SHP77 treated with DMSO at 0.1 percent for 48 hours (cell line): Measurements from ENCODE around the gene TRAK2.

Experiments
- DNase-seq: peaks from one replicate; lab custom pipeline; 2025; lab: John Stamatoyannopoulos, UW

TRAK2 gene

DNA sequence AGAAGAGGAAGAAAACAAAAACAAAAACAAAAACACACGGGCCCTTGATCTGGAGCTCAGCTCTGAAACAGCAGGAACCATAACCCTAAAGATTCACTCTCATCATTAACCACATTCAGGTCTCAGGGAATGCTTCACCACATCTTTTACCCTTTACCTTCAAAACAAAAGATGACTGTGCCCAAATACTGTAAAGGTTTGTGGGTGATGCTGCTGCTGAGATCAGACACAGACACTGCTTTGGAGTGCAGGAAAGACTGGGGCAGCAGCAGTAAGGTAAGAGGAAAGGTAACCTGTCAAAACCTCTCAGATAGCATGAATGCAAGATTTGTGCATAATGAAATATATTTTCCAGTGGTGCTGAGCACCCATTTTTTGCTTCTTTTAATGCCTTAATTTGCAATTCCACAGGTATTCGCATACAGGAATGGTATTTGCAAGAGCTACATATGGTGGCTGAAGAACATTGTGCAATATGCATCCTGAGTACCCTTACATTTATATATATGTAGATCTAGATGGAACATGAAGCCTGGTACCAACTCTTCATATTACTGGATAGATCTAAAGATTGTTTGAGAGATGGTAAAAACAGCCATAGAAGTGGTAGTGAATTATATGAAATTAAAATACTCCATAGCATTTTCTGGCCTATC, 90.1 kb downstream of the TRAK2 start:
- no peak for DNase-seq

DNA sequence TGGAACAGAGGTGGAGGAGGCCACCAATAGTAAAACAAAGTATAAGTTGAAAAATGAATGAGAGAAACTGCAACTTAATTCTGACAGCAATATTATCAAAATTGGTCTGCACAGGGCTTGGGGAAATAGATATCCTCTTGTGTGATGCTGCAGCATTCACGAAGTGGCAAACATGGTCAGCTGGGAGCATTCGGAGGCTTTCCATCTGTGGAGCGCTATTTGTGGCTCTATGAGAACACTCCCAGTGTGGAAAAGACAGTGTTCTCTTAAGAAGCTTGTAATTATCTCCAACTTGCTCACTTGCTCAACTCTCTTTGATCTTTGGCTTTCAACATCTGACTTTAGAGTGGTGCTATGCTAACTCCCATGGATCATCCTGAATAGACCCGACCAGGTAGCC, 91.0 kb downstream of the TRAK2 start:
- DNase-seq: no peak

DNA sequence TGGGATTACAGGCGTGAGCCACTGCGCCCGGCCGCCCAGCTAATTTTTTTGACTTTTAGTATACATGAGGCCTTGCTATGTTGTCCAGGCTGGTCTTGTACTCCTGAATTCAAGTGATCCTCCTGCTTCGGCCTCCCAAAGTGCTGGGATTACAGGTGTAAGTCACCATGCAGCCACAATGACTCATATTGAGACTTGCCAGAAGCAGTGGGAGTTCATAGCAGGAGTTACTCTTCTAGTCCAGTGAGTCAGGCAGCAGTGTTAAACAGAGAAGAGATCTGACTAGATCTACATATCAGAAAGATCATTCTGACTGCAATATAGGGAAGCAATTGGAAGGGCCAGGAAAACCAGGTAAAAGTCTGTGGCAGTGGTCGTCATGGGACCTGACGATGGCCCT, 92.6 kb downstream of the TRAK2 start:
- DNase-seq: no peak

DNA sequence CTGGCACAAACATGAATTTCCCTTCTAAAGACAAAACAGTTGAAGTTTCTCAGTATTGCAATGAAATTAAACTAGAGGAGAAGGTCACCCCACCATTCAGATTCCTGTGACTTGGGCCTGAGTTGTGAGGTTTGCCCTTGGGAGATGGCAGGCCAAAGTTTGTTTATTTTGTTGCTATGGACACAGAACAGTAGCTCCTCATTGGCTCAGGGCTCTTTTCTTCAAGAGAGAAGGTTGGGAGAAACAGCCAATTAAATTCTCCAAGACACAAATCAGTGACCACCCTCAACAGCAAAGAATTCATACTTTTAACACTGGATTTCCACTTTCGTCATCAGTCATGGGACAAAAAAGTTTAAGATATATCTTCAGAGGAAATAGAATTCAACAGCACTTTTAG, 94.0 kb downstream of the TRAK2 start, which contains the start of gene FLACC1:
TSS of gene FLACC1 (minus strand) at position 125 of the 400 bp plus-strand sequence. CDS start 5,941 bp downstream, outside the sequence.
- no peak for DNase-seq

DNA sequence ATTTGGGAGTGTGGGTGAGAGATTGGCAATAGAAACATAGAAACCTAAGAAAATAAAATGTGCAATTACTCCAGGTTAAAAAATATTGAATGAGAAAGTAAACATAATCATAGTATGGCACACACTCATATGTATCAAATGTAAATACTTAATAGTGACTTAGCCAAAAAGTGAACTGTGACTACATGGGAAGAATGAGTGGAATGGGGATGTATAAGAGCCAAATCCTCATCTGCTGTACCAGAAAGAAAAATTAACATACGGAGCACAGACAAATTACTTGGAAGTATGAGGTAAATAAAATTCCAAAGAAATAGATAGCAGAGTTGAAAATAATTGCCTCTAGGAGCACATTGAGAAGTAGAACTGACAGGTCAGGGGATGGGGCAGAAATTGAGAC, 98.1 kb downstream of the TRAK2 start:
- DNase-seq: no peak

DNA sequence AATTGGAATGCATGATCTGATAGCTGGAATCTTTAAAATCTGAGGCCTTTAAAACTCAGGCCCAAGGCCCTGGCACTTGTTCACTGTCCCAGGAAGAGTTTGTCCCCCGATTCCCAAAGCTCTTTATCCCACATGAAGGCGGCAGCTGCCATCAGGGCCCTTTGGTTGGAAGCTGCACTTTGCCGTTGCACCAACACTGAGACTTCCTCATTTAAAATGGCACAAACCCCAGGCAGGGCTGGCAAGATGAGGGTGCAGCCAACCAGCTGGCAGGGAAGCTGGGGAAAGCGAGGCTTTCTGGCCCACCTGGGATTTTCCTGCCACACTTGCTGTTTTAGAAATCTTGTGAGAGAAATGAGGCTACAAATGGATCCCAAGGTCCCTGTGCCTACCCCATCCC, 100.4 kb downstream of the TRAK2 start:
- no peak for DNase-seq

DNA sequence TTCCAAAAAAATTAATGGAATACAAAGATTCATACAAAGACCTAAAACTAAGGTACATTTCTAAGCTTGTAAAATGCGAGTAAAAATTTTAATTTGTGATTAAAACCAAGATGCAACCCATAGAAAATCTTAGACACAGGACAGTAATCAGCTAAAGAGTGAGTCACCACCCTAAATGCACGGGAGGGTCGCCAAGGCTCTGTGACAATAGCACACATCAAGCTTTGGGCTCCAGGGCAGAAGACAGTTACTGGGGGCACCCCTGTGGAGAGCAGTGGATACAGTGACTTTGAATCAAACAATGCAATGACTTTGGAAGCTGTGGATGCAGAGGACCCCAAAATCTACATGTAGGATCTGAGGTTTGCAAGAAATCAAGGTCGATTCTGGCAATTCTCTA, 101.7 kb downstream of the TRAK2 start:
- DNase-seq: no peak

DNA sequence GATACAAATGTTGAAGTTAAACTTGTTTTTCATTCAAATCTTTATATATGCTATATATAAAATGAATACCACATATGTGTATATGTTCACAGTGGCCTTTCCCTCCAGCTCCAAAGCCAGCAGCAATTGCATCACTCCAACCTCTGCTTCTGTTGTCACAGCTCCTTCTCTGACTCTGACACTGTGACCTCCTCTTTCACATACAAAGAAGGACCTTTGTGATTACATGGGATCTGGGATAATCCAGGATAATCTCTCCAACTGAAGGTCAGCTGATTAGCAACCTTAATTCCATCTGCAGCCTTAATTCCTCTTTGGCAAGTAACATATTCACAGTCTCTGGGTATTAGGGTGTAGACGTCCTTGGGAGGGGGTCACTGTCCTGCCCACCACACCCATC, 102.5 kb downstream of the TRAK2 start:
- no peak for DNase-seq

DNA sequence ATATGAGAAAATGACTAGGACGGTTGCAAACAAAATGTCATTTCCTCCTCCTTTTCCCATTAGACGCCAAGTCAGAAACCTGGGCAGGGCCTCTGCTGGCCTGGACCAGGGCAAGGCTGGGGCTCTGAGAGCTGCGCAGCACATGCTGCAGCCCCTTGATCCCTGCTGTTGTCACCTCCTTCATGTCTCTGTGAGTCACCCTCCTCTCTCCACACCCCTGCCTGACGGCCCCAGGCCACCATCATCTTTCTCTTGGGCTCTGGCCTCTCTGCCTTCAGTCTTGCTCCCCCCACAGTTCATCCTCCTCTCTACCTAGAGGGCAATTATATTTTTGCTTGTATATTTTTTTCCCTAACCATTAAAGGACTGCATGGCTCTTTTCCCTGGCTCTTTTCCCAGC, 104.1 kb downstream of the TRAK2 start:
- DNase-seq: no peak

DNA sequence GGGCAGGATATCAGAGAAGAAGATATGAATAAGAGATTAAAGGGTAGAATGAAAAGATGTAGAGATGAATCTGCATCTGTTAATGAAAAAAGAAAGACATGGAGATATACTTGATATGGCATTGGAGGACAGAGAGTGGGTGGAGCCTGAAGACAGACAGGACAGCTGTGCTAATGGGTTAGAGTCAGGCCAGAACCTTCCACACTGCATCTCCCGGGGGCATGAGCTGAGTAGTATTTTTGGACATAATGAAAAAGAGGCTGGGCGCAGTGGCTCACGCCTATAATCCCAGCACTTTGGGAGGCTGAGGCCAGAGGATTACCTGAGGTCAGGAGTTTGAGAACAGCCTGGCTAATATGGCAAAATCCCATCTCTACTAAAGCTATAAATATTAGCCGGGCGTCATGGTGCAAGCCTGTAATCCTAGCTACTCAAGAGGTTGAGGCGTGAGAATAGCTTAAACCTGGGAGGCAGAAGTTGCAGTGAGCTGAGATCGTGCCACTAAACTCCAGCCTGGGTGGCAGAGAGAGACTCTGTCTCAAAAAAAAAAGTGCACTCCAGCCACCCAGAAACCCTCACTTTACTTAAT, 105.5 kb downstream of the TRAK2 start:
- DNase-seq: no peak

DNA sequence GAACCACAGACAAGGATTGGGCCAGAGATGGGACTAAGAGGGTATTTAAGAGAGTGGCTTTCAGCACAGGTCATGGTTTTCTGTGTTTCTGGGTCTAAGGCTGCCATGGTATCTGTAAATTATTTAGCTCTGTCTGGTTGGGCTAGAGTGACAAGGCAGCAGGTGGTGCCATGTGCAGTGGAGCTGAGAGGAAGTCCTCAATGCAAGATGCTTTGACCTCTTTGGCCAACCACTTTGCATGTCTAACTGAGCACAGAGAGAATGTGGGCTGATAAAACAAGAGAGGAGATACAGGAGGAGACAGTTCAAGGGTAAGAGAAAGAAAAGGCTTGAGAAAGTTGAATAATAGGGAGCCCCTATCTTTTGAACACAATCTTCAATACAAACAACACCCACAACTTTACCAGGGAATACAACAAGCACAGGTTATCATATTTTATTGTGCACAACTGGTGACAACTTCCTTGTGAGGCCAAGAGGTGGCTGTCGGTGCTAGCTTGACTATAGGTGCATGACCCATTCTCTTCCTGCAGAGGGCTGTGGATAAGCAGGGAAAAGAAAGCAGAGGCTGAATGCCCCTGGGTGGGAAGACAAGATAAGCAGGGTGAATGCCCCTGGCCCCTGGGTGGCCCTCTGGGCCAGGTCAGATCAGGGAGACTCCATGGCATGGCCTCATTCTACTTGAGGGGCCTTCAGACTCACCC, 106.4 kb downstream of the TRAK2 start:
- no peak for DNase-seq

DNA sequence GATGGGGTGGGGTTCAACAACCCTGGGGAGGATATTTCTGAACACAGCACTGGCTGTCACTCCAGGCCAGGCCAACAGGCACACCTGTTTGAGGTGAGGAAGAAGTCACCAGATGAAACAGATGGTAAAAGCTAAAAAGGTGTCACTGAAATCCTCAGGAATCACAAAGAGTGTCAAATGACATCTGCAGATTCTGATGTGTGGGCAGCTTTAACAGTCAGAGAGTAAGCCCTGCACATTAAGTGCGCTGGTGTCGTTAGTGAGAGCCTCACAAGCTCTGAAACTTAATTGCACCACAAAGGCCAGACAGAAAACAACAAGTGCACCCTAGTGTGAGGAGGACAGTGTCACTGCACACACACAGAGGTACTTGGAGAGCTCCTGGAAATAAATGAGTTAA, 107.7 kb downstream of the TRAK2 start:
- no peak for DNase-seq

DNA sequence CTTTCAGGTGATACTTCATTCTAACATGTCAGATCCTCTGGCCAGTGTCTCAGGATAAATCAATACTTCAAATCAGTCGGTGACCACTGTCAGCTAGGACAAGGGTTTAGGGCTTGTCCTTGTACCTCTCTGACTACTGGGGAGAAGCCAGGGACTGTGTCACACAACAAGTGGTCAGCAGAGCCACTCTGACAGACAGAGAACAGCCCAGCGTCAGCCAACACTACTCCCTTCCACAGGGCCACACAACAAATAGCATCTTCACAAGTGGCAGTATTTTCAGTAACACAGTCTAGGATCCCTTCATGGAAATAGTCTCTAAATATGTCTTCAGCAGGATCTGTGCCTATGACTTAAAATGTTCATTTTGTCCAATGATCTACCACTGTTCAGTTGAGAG, 108.3 kb downstream of the TRAK2 start:
- no peak for DNase-seq

DNA sequence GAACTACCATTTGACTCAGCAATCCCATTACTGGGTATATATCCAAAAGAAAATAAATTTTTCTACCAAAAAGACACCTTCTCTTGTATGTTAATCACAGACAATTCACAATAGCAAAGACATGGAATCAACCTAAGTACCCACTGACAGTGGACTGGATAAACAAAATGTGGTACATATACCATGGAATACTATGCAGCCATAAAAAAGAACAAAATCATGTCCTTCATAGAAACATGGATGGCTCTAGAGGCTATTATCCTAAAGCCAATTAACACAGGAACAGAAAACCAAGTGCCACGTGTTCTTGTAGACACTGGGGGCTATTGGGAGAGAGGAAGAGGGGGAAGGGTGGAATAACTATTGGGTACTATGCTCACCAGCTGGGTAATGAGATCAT, 121.8 kb downstream of the TRAK2 start:
- DNase-seq: no peak

DNA sequence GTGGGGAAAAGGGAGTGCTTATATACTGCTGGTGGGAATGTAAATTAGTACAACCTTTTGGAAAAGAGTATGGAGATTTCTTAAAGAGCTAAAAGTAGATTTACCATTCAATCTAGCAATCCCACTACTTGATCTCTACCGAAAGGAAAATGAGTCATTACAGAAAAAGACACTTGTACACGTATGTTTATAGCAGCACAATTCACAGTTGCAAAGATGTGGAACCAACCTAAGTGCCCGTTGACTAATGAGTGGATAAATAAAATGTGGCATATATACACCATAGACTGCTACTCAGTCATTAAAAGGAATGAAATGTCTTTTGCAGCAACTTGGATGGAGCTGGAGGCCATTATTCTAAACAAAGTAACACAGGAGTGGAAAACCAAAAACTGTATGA, 123.6 kb downstream of the TRAK2 start:
- DNase-seq: no peak
